ENCODE results near the gene PLEKHA6. TPM values are rescaled to one million over a fixed set of nuclear protein-coding genes. Genes with fewer than 3 reads are reported as not detected.
A peak's percentile ranks its signal among the peaks of the same experiment; 100 is the strongest.

Gene PLEKHA6
- total and polyA plus RNA-seq, 2 of the 4 experiments (the other 2 are of a cell fraction): 8.2 to 19.9 TPM

GRCh38 chr1:204348242-204348641, 11.5 kb downstream of the PLEKHA6 start:
- POLR2A ChIA-PET (ENCODE audit: unreplicated experiment): no interaction called here

More at GRCh38 chr1:204348242-204348641, 11.5 kb downstream of the PLEKHA6 start:
- CTCF ChIA-PET: no interaction called here
- H2BK5ac ChIP-seq (ENCODE audit: low read depth, low read length, poor library complexity, severe bottlenecking): no peak overlapping the region
- in situ Hi-C loops (cut with MboI; ENCODE audit: low sequenced_read_pairs) (no loop called here), intact Hi-C loops (cut with micrococcal nuclease) (no loop called here), dilution Hi-C loops (cut with HindIII; ENCODE audit: low sequenced_read_pairs, unreplicated experiment) (no loop called here)
- 0 out of 4 replicates have a peak, but pooled peaks cover 0 to 4% of the 10 kb centered on the region in 2 experiments for H3K79me1 ChIP-seq (ENCODE audit: low read depth in 1 of 2, low read length in 2 of 2)
- H3K56ac ChIP-seq (ENCODE audit: extremely low read depth, insufficient read depth, low read length): no peak overlapping the region; the same call in 1 of the 2 replicates
- peak overlapping the region; percentile 62 for H4K91ac ChIP-seq (ENCODE audit: insufficient read depth, low read depth, low read length)
- no peaks in the 10 kb centered on the region for H4K20me1 ChIP-seq (ENCODE audit: insufficient read depth, low read length)
- H3K9me3 ChIP-seq (ENCODE audit: control insufficient read depth, insufficient read depth, low read length): no peaks in the 10 kb centered on the region
- H3K36me3 ChIP-seq (ENCODE audit: control insufficient read depth, insufficient read depth, low read length): no peaks in the 10 kb centered on the region
- H4K5ac ChIP-seq (ENCODE audit: low read depth, low read length): peak overlapping the region; percentile 10
- peak overlapping the region; percentile 7; the same call in 1 of the 2 replicates for H3K4ac ChIP-seq (ENCODE audit: low read depth, low read length)
- peak overlapping the region in 1 of 2 experiments; percentile 6; a peak in 1 of 4 replicates for H4K8ac ChIP-seq (ENCODE audit: low read depth in 2 of 2, low read length in 2 of 2)
- H3K4me1 ChIP-seq (ENCODE audit: control insufficient read depth, insufficient read depth, low read length): peaks cover 25% of the 10 kb centered on the region
- ATAC-seq (ENCODE audit: low read depth) (no peak), DNase-seq (no peak)
- H3K14ac ChIP-seq (replicated peaks; ENCODE audit: low read depth, low read length): peak overlapping the region; percentile 51; the same call in 1 of the 2 replicates
- H3K4me2 ChIP-seq (ENCODE audit: low read depth, low read length): no peak overlapping the region; the same call in 1 of the 2 replicates
- peaks cover 7% of the 10 kb centered on the region for H3K9me1 ChIP-seq (ENCODE audit: insufficient read depth, low read length)
- peak overlapping the region; percentile 27; the same call in 1 of the 2 replicates for H2AK5ac ChIP-seq (ENCODE audit: low read depth, low read length)
- TF ChIP-seq CHD1 (IDR thresholded peaks at IDR 0.05; ENCODE audit: low read depth, low read length) (no peak), BHLHE40 (IDR thresholded peaks at IDR 0.05; ENCODE audit: low read depth, low read length) (no peak), MAZ (IDR thresholded peaks at IDR 0.05; ENCODE audit: borderline replicate concordance, low read depth, low read length) (no peak), RCOR1 (IDR thresholded peaks at IDR 0.05; ENCODE audit: insufficient replicate concordance, low read length) (no peak)
- peak overlapping the region; percentile 42 for H2AK9ac ChIP-seq (replicated peaks; ENCODE audit: low read depth, low read length, poor library complexity)
- H3K23ac ChIP-seq (ENCODE audit: low read depth, low read length): peak overlapping the region; percentile 40; the same call in 1 of the 2 replicates
- peak overlapping the region; percentile 47 for H2AFZ ChIP-seq (replicated peaks; ENCODE audit: low read length, poor library complexity)
- H3K4me3 ChIP-seq (ENCODE audit: insufficient read depth, low read depth, low read length): no peak overlapping the region
- no TSS peak for BruUV-seq (replicated peaks)
- H2BK120ac ChIP-seq (ENCODE audit: low read depth, low read length): peak overlapping the region; percentile 33; the same call in 1 of the 2 replicates
- no peak overlapping the region; the same call in 1 of the 2 replicates for H3K9ac ChIP-seq (ENCODE audit: low read depth, low read length)
- peak overlapping the region; percentile 38; the same call in 1 of the 2 replicates for H2BK20ac ChIP-seq (ENCODE audit: low read depth, low read length)
- WGBS, 2 experiments (ENCODE audit: extremely low coverage in 2 of 2, insufficient read length in 1 of 2): no CpG with 5 or more reads among the region's 6 CpGs
- no peak overlapping the region for H3K18ac ChIP-seq (ENCODE audit: low read depth, low read length)
- no peak overlapping the region for H3K27ac ChIP-seq (ENCODE audit: insufficient read depth, low read length)
- no peaks in the 10 kb centered on the region for H3K27me3 ChIP-seq (ENCODE audit: control insufficient read depth, insufficient read depth, low read length)
- peak overlapping the region; percentile 82; the same call in 1 of the 3 replicates for H2BK15ac ChIP-seq (ENCODE audit: low read depth, low read length)

Data from IMR-90 (cell line).